Fibroblast of lung (primary cell): ENCODE measurements around the gene LCN1.
"Not testable (repeated sequence)": the region's sequence is repeated elsewhere in the genome, so short reads cannot be mapped to it uniquely, and the experiment has no call there.

Source experiments
- EZH2 ChIP-seq: IDR thresholded peaks from 2 replicates; pipeline ENCODE4 v1.5.1; 2012; ENCODE audit warnings: low read length, control low read depth, mild to moderate bottlenecking; ENCODE audit errors: missing control alignments
- TF ChIP-seq, protein P1 (sequence below), 2 donors: IDR thresholded peaks in 1 of 2; conservative IDR thresholded peaks in 1 of 2; 1 replicate in 1 of 2; 2 replicates in 1 of 2; pipeline ENCODE4 v1.5.1; 2011 to 2012; ENCODE audit warnings: low read length in 2 of 2, control low read depth in 1 of 2, inconsistent platforms in 1 of 2, low read depth in 1 of 2, mild to moderate bottlenecking in 1 of 2

DNA sequence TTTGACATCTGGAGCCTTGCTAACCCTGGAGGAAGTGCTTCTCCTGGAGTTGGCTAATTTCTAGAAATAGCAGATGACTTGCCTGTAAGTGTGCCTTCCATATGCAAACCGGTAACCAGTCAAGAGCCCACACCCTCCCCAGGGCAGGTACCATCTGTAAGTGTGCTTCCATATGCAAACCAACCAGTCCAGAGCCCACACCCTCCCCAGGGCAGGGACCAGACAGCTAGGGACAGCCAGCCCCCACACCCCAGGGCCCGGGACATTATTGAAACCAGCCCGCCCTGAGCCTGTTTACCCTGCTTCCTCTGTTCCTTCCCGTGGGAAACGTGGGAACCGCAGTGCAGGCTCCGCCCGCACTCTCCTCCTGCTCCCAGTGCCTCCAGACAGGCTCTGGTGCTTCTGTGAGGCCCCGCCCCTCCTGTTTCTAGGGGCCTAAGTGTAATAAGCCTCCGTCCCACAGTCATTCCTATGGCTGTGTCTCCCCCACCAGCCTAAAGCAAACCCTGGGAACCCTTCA, 13.0 kb downstream of the LCN1 start:
- TF ChIP-seq, protein P1, sequence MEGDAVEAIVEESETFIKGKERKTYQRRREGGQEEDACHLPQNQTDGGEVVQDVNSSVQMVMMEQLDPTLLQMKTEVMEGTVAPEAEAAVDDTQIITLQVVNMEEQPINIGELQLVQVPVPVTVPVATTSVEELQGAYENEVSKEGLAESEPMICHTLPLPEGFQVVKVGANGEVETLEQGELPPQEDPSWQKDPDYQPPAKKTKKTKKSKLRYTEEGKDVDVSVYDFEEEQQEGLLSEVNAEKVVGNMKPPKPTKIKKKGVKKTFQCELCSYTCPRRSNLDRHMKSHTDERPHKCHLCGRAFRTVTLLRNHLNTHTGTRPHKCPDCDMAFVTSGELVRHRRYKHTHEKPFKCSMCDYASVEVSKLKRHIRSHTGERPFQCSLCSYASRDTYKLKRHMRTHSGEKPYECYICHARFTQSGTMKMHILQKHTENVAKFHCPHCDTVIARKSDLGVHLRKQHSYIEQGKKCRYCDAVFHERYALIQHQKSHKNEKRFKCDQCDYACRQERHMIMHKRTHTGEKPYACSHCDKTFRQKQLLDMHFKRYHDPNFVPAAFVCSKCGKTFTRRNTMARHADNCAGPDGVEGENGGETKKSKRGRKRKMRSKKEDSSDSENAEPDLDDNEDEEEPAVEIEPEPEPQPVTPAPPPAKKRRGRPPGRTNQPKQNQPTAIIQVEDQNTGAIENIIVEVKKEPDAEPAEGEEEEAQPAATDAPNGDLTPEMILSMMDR (conservative IDR thresholded peaks at IDR 0.05 in 1 of 2, IDR thresholded peaks at IDR 0.05 in 1 of 2; ENCODE audit: low read depth in 1 of 2, low read length in 2 of 2): not testable (repeated sequence)
- TF ChIP-seq EZH2: not testable (repeated sequence)
